ENCODE data around the gene SLC30A5.

The SLC30A5 gene

DNA sequence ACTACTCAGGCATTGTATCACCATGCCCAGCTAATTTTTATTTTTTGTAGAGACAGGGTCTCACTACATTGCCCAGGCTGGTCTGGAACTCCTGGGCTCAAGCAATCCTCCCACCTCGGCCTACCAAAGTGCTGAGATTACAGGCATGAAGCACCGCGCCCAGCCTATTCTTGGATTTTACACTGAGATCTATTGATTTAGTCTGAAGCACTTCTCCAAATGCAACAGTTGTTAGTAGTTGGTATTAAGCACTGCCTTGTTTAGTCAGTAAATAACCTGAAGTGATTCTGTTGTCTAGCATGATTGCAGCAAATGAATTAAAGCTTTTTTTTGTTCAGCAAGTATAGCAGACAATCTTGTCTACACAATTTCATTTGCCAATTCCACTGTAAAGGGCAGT lies 64.2 kb downstream of the SLC30A5 start:
- DNase-seq (ENCODE audit: extremely low spot score, insufficient read length, low read depth) (no peak), FAIRE-seq (no peak)

DNA sequence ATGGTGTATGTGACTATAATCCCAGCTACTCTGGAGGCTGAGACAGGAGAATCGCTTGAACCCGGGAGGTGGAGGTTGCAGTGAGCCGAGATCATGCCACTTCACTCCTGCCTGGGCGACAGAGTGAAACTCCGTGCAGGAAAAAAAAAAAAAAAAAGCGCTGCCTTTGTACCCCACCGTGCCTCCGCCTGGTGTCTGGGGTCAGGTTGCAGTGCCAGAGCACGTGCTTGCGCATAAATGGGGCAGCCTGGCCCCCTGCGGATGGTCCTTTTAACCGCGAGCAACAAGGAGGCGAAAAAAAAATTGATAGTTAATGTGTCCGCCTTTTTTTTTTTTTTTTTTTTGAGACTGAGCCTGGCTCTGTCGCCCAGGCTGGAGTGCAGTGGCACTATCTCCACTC lies 66.8 kb downstream of the SLC30A5 start:
- no peak for FAIRE-seq
- DNase-seq (ENCODE audit: extremely low spot score, insufficient read length, low read depth) = no peak

DNA sequence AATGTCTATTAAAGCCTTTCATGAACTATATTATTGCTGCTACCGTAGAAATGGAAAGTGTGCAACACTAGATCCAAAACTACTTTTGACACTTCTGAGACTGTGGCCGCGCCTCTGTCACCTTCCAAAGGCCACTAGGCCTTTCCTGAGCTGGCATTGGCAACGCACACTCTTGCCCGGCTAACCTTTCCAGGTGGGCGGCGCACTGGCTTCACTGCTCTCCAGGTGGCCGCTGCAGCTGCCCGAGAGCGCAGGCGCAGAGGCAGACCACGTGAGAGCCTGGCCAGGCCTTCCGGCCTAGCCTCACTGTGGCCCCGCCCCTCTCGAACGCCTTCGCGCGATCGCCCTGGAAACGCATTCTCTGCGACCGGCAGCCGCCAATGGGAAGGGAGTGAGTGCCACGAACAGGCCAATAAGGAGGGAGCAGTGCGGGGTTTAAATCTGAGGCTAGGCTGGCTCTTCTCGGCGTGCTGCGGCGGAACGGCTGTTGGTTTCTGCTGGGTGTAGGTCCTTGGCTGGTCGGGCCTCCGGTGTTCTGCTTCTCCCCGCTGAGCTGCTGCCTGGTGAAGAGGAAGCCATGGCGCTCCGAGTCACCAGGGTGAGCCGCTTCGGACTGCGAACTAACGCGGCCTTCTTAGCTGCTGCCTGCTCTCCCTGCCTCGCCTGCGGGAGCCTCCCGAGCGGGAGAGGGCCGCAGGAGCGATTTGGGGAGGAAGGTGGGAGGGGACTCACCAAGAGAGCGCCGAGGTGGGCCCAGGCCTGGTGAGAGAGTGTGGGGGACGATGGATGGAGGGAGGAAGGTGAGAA lies 73.1 kb downstream of the SLC30A5 start, which contains the start of gene CCNB1:
Gene CCNB1, plus strand, starts transcription at position 465 of the 807 bp plus-strand sequence. Its CDS starts 113 bp downstream, at position 578.
- peak; percentile 98 for FAIRE-seq
- peak; percentile 99 for DNase-seq (ENCODE audit: extremely low spot score, insufficient read length, low read depth)

DNA sequence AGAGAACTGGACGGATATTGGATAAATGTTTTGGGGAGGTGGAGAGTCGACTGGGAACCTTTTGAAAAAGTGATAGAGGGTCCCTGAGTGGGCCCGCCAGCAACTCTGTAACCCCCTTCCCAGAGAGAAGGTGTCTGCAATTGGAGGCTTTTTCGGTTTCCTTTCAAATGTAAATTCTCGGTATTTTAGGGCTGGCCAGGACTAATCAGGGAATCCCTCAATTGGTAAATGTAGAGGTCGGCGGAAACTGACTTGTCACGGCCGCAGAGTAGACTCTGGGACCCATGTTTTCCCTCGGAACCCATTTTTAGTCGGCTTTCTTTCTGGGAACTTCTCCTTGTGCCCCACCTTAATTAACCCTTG lies 73.7 kb downstream of the SLC30A5 start:
- FAIRE-seq = peak; percentile 18
- DNase-seq (ENCODE audit: extremely low spot score, insufficient read length, low read depth) = no peak

DNA sequence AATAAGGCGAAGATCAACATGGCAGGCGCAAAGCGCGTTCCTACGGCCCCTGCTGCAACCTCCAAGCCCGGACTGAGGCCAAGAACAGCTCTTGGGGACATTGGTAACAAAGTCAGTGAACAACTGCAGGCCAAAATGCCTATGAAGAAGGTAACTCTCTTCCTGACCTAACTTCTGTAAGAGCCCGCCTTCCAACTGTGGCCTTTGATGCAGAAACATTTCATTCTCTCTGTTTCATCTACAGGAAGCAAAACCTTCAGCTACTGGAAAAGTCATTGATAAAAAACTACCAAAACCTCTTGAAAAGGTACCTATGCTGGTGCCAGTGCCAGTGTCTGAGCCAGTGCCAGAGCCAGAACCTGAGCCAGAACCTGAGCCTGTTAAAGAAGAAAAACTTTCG lies 74.1 kb downstream of the SLC30A5 start:
- DNase-seq (ENCODE audit: extremely low spot score, insufficient read length, low read depth) = no peak
- no peak for FAIRE-seq

DNA sequence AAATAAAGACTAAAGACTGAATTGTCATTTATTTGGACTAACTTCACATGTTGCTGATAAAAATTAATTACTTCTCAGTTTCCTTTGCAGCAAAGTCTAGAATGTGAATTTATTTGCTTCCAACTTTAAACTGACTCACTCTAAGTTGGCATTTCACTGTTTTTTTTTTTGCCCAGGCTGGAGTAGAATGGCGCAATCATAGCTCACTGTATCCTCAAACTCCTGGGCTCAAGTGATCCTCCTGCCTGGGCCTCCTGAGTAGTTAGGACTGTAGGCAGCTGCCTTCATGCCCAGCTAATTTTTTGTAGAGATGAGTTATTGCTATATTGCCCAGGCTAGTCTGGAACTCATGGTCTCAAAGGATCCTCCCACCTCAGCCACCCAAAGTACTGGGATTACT lies 76.7 kb downstream of the SLC30A5 start:
- FAIRE-seq (no peak), DNase-seq (ENCODE audit: extremely low spot score, insufficient read length, low read depth) (no peak)

DNA sequence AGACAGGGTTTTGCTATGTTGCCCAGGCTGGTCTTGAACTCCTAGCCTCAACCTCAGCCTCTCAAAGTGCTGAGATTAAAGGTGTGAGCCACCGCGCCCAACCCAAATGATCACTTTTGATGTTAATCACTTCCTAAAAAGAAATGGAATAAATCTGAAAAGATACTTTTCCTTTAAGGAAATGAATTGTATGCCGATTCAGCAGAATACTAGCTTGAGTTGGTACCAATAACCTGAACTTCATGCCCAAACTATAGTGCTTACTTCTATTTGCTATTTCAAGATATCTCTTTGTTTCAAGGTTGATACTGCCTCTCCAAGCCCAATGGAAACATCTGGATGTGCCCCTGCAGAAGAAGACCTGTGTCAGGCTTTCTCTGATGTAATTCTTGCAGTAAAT lies 77.2 kb downstream of the SLC30A5 start:
- FAIRE-seq = no peak
- DNase-seq (ENCODE audit: extremely low spot score, insufficient read length, low read depth) = no peak
